ENCODE results near the gene SLC12A1.

GRCh38 chr15:48317221-48317620 lies 111.1 kb downstream of the SLC12A1 start:
- TF ChIP-seq CTCF (IDR thresholded peaks at IDR 0.05) (no peak), NR2C2 (CRISPR knock-in tag; IDR thresholded peaks at IDR 0.05) (no peak), E2F1 (CRISPR knock-in tag; IDR thresholded peaks at IDR 0.05) (no peak), ZNF121 (CRISPR knock-in tag; IDR thresholded peaks at IDR 0.05) (no peak), NFYB (CRISPR knock-in tag; conservative IDR thresholded peaks at IDR 0.05; ENCODE audit: low read depth) (no peak), ZNF263 (CRISPR knock-in tag; IDR thresholded peaks at IDR 0.05; ENCODE audit: low read depth) (no peak), STAT6 (CRISPR knock-in tag; conservative IDR thresholded peaks at IDR 0.05; ENCODE audit: low read depth) (no peak), SOX15 (CRISPR knock-in tag; IDR thresholded peaks at IDR 0.05) (no peak)

All from WTC11 (cell line).